B cell (primary cell): ENCODE data around the gene HMGN5.

Experiments
- CTCF ChIP-seq: fragments of 200-600 bp; IDR thresholded peaks from one replicate; pipeline ENCODE4 v1.8.0; 2022; ENCODE audit warnings: antibody characterized with exemption, mild to moderate bottlenecking
- EZH2 ChIP-seq: IDR thresholded peaks from 2 replicates; pipeline ENCODE4 v1.6.1; 2012; ENCODE audit warnings: borderline replicate concordance, low read depth, mild to moderate bottlenecking, moderate library complexity, low read length; ENCODE audit not compliant: insufficient read depth, poor library complexity, severe bottlenecking

- no peak for TF ChIP-seq CTCF
- no peak for TF ChIP-seq EZH2
Observed at GRCh38 chrX:81120258-81120935, 81.3 kb downstream of the HMGN5 start.
